Astrocyte of the spinal cord (primary cell): Measurements from ENCODE around the gene PPP1R13B.
A peak's percentile ranks its signal among the peaks of the same experiment; 100 is the strongest.

ENCODE experiments used
- DNase-seq: peaks from one replicate; pipeline ENCODE4 v3.0.0; 2011; ENCODE audit warnings: low read depth, low spot score
- H3K4me3 ChIP-seq: 2 replicates; pipeline ENCODE4 v1.5.1; 2011; ENCODE audit warnings: low read depth, mild to moderate bottlenecking, low read length, moderate library complexity
- in situ Hi-C: cut with HindIII; loops from 2 replicates; pipeline ENCODE4 v1.10.0; 2017; ENCODE audit warnings: low sequenced_read_pairs
- TF ChIP-seq, protein P1 (sequence below): IDR thresholded peaks from 2 replicates; pipeline ENCODE4 v1.5.1; 2012; ENCODE audit warnings: low read depth, mild to moderate bottlenecking, low read length, inconsistent platforms

Gene PPP1R13B

DNA sequence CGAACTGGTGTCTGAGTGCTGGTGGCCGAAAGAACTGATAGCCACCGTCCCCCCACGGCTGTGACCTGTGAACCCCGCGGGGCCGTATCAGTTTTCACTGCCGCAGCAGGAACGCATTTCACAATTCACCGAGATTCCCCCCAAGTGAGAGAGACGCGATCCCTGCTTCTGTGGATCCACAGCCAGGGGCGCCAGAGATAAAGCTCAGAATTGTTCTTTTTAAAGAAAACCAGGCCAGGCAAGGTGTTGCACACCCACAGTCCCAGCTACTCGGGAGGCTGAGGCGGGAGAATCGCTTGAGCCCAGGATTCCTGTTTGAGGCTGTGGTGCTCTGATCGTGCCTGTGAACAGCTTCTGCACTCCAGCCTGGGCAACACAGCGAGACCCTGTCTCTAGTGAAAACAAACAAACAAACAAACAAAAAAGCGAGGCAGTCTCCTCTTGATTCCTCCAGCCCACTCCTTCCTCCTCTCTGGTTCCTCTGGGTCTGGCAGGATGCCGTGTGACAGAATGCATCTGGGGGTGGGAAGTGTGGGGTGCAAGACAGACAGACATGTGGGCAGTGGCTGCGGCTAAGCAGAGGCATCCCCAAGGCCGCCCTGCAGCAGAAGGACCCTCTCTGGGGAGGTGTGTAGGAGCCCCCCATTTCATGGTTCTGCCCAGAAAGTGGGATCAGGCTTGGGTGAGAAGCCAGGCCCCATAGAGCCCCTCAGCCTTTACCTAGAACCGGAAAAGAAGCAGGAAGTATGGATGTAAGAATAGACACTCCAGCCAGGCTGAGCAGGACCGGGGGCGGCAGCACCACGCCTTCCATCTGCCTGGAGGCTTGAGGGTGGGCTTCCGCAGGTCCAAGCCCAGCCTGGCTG is 39.2 kb upstream of the PPP1R13B start:
- no peak for DNase-seq
- TF ChIP-seq, protein P1, sequence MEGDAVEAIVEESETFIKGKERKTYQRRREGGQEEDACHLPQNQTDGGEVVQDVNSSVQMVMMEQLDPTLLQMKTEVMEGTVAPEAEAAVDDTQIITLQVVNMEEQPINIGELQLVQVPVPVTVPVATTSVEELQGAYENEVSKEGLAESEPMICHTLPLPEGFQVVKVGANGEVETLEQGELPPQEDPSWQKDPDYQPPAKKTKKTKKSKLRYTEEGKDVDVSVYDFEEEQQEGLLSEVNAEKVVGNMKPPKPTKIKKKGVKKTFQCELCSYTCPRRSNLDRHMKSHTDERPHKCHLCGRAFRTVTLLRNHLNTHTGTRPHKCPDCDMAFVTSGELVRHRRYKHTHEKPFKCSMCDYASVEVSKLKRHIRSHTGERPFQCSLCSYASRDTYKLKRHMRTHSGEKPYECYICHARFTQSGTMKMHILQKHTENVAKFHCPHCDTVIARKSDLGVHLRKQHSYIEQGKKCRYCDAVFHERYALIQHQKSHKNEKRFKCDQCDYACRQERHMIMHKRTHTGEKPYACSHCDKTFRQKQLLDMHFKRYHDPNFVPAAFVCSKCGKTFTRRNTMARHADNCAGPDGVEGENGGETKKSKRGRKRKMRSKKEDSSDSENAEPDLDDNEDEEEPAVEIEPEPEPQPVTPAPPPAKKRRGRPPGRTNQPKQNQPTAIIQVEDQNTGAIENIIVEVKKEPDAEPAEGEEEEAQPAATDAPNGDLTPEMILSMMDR = peak; percentile 50
- H3K4me3 ChIP-seq = no peak overlapping the region
- in situ Hi-C loops = no loop called here

DNA sequence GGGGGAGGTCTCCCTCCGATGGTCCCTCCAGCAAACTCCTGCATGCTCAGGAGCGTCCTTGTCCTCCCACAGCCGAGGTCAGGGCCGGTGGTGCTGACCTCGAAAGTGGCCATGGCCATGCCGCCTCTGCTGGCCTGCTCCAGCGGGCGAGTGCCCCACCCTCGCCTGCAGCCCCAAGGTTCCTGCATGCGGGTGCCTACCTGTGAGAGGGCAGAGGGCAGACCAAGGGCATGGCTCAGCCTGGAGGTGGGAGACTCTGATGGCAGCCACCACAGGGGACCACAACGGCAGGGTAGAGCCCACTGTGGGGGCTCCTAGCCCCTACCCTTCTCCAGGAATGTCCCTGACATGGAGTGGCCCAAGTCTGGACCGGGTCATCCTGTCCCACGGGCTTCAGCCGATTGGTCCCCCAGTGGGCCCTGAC is 38.1 kb upstream of the PPP1R13B start:
- no peak for DNase-seq
- TF ChIP-seq, protein P1 = no peak
- in situ Hi-C loops = no loop called here
- no peak overlapping the region for H3K4me3 ChIP-seq

DNA sequence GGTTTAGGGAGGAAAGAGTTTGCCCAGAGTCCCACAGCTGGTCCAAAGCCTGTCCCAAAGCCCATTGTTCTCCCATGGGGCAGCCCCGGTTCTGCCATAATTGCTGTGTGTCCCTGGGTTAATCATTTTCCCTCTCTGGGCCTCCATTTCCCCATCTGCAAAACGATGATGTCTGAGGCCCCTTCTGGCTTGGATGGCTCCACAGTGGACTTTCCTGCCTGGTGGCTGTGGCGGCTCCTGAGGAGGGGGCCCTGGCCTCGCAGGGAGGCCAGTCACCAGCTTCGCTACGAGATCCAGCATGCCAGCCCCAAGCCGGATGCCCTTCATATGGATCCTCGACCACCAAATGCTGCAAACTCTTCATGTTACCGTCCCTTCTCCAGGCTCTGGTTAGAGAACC is 37.5 kb upstream of the PPP1R13B start:
- in situ Hi-C loops = no loop called here
- H3K4me3 ChIP-seq = no peak overlapping the region
- DNase-seq = no peak
- TF ChIP-seq, protein P1 = no peak

DNA sequence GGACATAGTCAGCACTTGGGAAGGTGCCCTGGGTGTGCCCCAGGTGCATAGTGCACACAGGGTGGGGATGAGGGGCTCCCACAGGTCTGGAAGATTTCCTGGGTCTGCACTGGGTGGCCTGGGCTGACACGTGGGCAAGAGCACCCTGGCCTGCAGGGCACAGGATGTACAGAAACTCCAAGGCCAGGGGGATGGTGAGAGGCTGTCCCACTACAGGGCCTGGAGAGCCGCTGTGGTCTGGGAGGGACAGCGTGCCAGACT is 35.8 kb upstream of the PPP1R13B start:
- no peak overlapping the region for H3K4me3 ChIP-seq
- TF ChIP-seq, protein P1 = no peak
- no peak for DNase-seq
- in situ Hi-C loops = no loop called here

DNA sequence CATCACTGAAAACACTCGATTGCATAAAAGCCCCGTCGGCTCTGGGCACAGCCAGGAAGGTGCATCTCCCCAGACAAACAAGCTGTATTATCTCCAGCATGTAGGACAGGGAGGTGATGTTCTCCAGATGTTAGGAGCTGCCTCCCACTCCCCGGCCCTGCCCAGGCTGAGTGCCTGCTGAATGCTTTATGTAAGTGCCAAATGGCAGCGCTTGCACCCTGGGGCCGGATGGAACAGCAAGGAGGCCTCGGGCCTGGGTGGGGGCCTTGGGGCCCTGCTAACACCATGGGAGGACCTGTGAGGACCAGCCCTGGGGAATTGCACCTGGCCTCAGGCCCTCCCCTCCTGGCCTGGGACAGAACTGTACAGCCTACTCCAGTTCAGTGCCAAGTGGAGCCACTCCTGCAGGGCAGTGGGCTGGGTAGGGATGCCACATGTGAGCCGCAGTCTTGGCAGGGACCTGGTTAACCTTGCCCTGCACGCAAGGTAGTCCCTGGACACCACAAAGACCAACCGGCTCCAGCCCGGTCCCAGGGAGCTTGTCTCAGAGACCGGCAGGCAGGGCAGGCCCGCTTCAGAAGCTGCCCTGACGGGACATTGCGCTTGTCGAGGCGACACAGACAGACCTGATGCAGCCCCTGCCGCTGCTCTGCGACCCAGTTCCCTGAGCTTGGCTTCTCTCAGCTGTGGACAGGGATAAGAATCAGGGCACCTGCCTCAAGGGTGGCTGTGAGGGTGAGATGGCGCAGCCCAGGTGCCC is 35.3 kb upstream of the PPP1R13B start:
- in situ Hi-C loops = no loop called here
- H3K4me3 ChIP-seq = no peak overlapping the region
- TF ChIP-seq, protein P1 = no peak
- no peak for DNase-seq

DNA sequence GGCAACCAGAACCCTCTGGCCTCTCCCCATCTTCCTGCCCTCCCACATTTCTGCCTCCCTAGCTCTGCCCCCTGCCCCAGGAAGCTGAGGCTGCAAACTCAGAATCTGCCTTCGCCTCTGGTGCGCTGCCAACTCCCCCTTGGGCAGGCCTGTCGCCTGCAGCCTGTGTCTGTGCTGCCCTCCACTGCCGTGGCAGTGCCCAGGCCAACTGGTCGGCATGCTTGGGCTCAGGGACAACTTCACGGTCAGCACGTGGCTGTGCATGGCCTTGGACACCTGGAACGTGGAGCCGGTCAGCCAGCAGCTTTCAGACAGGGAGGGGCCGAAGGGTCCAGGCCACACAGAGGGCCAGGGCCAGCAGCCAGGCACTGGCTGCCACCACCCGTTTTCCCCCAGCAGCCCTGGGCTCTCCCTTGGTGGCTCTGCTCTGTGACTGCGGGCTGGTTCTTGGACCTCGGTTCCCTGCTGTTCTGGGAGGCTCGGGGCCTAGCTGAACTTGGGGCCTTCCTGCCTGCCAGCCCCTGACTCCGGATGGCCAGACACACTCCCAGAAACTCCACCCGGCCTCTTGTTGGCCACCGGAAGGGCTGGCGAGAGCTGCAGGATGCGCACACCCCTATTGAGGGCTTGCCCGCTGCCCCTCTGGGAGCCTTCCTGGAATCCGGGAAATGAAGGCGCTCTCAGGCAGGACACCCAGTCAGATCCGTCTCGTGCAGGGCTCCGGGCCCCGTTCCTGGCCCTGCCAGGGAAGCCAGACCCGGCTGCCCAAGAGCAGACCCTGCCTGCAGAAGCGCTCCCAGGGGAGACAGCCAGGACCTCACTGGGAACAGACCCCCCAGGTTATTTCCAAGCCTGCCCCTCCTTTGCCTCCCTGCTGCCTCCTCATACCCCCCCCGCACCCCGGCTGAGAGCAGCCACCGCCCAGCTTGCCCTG is 34.2 kb upstream of the PPP1R13B start:
- in situ Hi-C loops = no loop called here
- no peak overlapping the region for H3K4me3 ChIP-seq
- DNase-seq = no peak
- TF ChIP-seq, protein P1 = no peak
